ENCODE measurements around the gene CAMSAP1.

CAMSAP1 gene

GRCh38 chr9:135864447-135865049 is 42.8 kb downstream of the CAMSAP1 start:
- H3K9me3 ChIP-seq (ENCODE audit: control insufficient read depth, insufficient read depth, low read depth, low read length) = 0 out of 2 replicates have a peak, but pooled peaks cover under 1% of the 10 kb centered on the region
- no peak overlapping the region for H3K9ac ChIP-seq (ENCODE audit: low read length)
- H3K27ac ChIP-seq (ENCODE audit: low read depth, low read length) = no peak overlapping the region
- no peaks in the 10 kb centered on the region for H3K27me3 ChIP-seq (ENCODE audit: control insufficient read depth, insufficient read depth, low read length)
- H3K4me1 ChIP-seq (ENCODE audit: control insufficient read depth, insufficient read depth, low read length) = peaks cover 21% of the 10 kb centered on the region
- H3K36me3 ChIP-seq (ENCODE audit: control insufficient read depth, insufficient read depth, low read length) = peaks cover 15% of the 10 kb centered on the region
- H3K4me3 ChIP-seq (ENCODE audit: low read depth, low read length) = no peak overlapping the region

DNA sequence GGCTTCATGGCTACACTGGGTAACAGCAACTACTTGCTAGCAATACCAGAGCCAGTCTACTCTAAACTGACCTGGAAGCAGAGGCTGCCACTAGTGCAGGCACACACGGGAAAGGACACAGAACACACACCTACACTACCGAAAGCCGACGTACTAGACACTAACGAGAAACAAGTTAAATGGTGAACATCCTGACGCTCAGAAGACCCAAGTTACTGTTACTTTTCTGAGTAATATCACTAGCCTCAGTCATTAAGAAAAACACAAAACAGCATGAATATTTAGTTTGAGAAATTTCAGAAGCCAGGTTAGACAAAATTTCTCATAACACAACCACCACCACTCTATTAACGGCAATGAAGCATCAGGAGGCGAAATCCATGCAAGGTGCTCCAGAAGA is 44.5 kb downstream of the CAMSAP1 start:
- H3K9ac ChIP-seq (ENCODE audit: low read length) = no peak overlapping the region
- no peak overlapping the region for H3K27ac ChIP-seq (ENCODE audit: low read depth, low read length)
- peaks cover 30% of the 10 kb centered on the region for H3K36me3 ChIP-seq (ENCODE audit: control insufficient read depth, insufficient read depth, low read length)
- no peaks in the 10 kb centered on the region for H3K27me3 ChIP-seq (ENCODE audit: control insufficient read depth, insufficient read depth, low read length)
- H3K4me3 ChIP-seq (ENCODE audit: low read depth, low read length) = no peak overlapping the region
- H3K9me3 ChIP-seq (ENCODE audit: control insufficient read depth, insufficient read depth, low read depth, low read length) = no peaks in the 10 kb centered on the region
- peaks cover 17% of the 10 kb centered on the region for H3K4me1 ChIP-seq (ENCODE audit: control insufficient read depth, insufficient read depth, low read length)

DNA sequence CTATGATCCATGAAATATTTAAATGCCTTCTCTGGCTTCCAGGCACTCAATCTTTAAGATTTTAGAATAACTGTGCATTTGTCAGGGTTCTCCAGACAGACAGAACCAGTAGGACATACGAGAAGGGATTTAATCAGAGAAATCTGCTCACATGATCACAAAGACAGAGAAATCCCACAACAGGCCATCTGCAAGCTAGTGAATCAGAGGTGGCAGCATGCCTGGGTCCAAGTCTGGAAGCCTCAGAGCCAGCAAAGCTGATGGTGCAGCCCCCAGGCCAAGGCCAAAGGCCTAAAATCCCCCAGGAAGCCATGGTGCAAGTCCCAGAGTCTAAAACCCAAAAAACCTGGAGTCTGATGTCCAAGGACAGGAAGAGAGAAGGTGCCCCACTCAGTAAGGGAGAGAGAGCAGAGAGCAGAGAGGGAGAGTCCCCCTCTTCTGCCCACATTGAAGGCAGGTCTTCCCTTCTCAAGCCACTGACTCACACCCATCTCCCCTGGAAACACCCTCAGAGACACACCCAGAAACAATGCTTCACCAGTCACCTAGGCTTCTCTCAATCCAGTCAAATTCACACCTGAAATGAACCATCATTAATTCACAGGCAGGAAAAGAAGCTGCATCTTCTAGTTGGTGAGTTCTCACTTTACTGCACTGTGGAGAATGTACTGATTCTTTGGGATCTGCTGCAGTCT is 48.7 kb downstream of the CAMSAP1 start:
- no peak overlapping the region for H3K4me3 ChIP-seq (ENCODE audit: low read depth, low read length)
- H3K4me1 ChIP-seq (ENCODE audit: control insufficient read depth, insufficient read depth, low read length) = no peaks in the 10 kb centered on the region
- no peak overlapping the region for H3K27ac ChIP-seq (ENCODE audit: low read depth, low read length)
- no peak overlapping the region for H3K9ac ChIP-seq (ENCODE audit: low read length)
- no peaks in the 10 kb centered on the region for H3K9me3 ChIP-seq (ENCODE audit: control insufficient read depth, insufficient read depth, low read depth, low read length)
- H3K27me3 ChIP-seq (ENCODE audit: control insufficient read depth, insufficient read depth, low read length) = no peaks in the 10 kb centered on the region
- H3K36me3 ChIP-seq (ENCODE audit: control insufficient read depth, insufficient read depth, low read length) = peaks cover 48% of the 10 kb centered on the region

- Histone ChIP-seq H3K4me1 (ENCODE audit: control insufficient read depth, insufficient read depth, low read length) (no peaks in the 10 kb centered on the region), H3K9ac (ENCODE audit: low read length) (no peak overlapping the region), H3K9me3 (ENCODE audit: control insufficient read depth, insufficient read depth, low read depth, low read length) (no peaks in the 10 kb centered on the region), H3K36me3 (ENCODE audit: control insufficient read depth, insufficient read depth, low read length) (peaks cover 48% of the 10 kb centered on the region), H3K27me3 (ENCODE audit: control insufficient read depth, insufficient read depth, low read length) (no peaks in the 10 kb centered on the region), H3K4me3 (ENCODE audit: low read depth, low read length) (no peak overlapping the region), H3K27ac (ENCODE audit: low read depth, low read length) (no peak overlapping the region)
Observed at GRCh38 chr9:135857843-135858242, 49.5 kb downstream of the CAMSAP1 start.

- Histone ChIP-seq H3K4me3 (ENCODE audit: low read depth, low read length) (no peak overlapping the region), H3K27ac (ENCODE audit: low read depth, low read length) (no peak overlapping the region), H3K36me3 (ENCODE audit: control insufficient read depth, insufficient read depth, low read length) (peaks cover 52% of the 10 kb centered on the region), H3K4me1 (ENCODE audit: control insufficient read depth, insufficient read depth, low read length) (no peaks in the 10 kb centered on the region), H3K9me3 (ENCODE audit: control insufficient read depth, insufficient read depth, low read depth, low read length) (no peaks in the 10 kb centered on the region), H3K9ac (ENCODE audit: low read length) (no peak overlapping the region), H3K27me3 (ENCODE audit: control insufficient read depth, insufficient read depth, low read length) (no peaks in the 10 kb centered on the region)
Observed at GRCh38 chr9:135857371-135857786, 50.0 kb downstream of the CAMSAP1 start.

DNA sequence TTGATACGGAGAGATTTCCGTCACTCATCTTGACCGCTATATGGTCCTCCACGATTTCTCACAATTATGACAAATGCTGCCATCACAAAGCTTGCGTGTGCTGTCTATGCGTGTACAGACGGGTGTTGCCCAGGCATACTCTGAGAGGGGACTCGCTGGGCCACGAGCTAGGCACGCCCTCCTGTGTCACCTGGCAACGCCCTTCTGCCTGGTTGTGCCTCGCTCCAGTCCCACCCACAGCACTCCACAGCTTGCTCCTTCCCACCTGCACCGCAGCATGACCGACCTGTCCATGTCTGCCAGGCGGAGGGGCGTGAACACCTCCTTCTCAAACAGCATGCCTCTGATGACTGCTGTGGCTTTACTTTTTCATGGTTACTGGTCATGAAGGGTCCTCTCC is 55.6 kb downstream of the CAMSAP1 start:
- no peak overlapping the region for H3K4me3 ChIP-seq (ENCODE audit: low read depth, low read length)
- H3K27me3 ChIP-seq (ENCODE audit: control insufficient read depth, insufficient read depth, low read length) = no peaks in the 10 kb centered on the region
- peaks cover 29% of the 10 kb centered on the region; the same call in 1 of the 2 replicates for H3K4me1 ChIP-seq (ENCODE audit: control insufficient read depth, insufficient read depth, low read length)
- H3K36me3 ChIP-seq (ENCODE audit: control insufficient read depth, insufficient read depth, low read length) = peaks cover 50% of the 10 kb centered on the region
- no peak overlapping the region for H3K9ac ChIP-seq (ENCODE audit: low read length)
- H3K9me3 ChIP-seq (ENCODE audit: control insufficient read depth, insufficient read depth, low read depth, low read length) = no peaks in the 10 kb centered on the region
- H3K27ac ChIP-seq (ENCODE audit: low read depth, low read length) = no peak overlapping the region

GRCh38 chr9:135850737-135851136 is 56.6 kb downstream of the CAMSAP1 start:
- Histone ChIP-seq H3K36me3 (ENCODE audit: control insufficient read depth, insufficient read depth, low read length) (peaks cover 43% of the 10 kb centered on the region), H3K9ac (ENCODE audit: low read length) (no peak overlapping the region), H3K4me3 (ENCODE audit: low read depth, low read length) (no peak overlapping the region), H3K4me1 (ENCODE audit: control insufficient read depth, insufficient read depth, low read length) (peaks cover 29% of the 10 kb centered on the region; the same call in 1 of the 2 replicates), H3K27me3 (ENCODE audit: control insufficient read depth, insufficient read depth, low read length) (no peaks in the 10 kb centered on the region), H3K27ac (ENCODE audit: low read depth, low read length) (no peak overlapping the region), H3K9me3 (ENCODE audit: control insufficient read depth, insufficient read depth, low read depth, low read length) (no peaks in the 10 kb centered on the region)

DNA sequence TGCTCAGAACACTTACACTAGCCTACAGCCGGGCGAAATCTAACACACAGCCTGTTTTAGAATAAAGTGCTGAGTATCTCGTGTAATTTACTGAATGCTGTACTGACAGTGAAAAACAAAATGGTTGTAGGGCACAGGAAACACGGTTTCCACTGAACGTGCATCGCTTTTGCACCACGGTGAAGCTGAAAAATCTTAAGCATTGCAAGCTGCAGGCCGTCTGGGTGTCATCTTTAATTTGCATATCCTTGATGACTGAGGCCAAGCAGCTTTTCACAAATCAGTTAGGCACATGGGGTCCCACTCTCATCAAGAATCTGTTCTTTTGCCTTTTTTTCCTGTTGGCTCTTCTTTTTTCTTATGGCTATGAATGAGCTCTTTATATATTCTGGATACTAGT is 58.2 kb downstream of the CAMSAP1 start:
- peaks cover 29% of the 10 kb centered on the region; the same call in 1 of the 2 replicates for H3K4me1 ChIP-seq (ENCODE audit: control insufficient read depth, insufficient read depth, low read length)
- no peak overlapping the region for H3K9ac ChIP-seq (ENCODE audit: low read length)
- H3K9me3 ChIP-seq (ENCODE audit: control insufficient read depth, insufficient read depth, low read depth, low read length) = peaks cover 1% of the 10 kb centered on the region; the same call in 1 of the 2 replicates
- H3K27ac ChIP-seq (ENCODE audit: low read depth, low read length) = no peak overlapping the region
- H3K27me3 ChIP-seq (ENCODE audit: control insufficient read depth, insufficient read depth, low read length) = no peaks in the 10 kb centered on the region
- H3K4me3 ChIP-seq (ENCODE audit: low read depth, low read length) = no peak overlapping the region
- H3K36me3 ChIP-seq (ENCODE audit: control insufficient read depth, insufficient read depth, low read length) = peaks cover 41% of the 10 kb centered on the region

- Histone ChIP-seq H3K36me3 (ENCODE audit: control insufficient read depth, insufficient read depth, low read length) (peaks cover 39% of the 10 kb centered on the region), H3K27me3 (ENCODE audit: control insufficient read depth, insufficient read depth, low read length) (no peaks in the 10 kb centered on the region), H3K4me3 (ENCODE audit: low read depth, low read length) (no peak overlapping the region), H3K9me3 (ENCODE audit: control insufficient read depth, insufficient read depth, low read depth, low read length) (peaks cover 5% of the 10 kb centered on the region; the same call in 1 of the 2 replicates), H3K27ac (ENCODE audit: low read depth, low read length) (no peak overlapping the region), H3K9ac (ENCODE audit: low read length) (no peak overlapping the region), H3K4me1 (ENCODE audit: control insufficient read depth, insufficient read depth, low read length) (peaks cover 29% of the 10 kb centered on the region; the same call in 1 of the 2 replicates)
Observed at GRCh38 chr9:135848341-135849047, 58.9 kb downstream of the CAMSAP1 start.

GRCh38 chr9:135847833-135848232 is 59.5 kb downstream of the CAMSAP1 start:
- peaks cover 29% of the 10 kb centered on the region; the same call in 1 of the 2 replicates for H3K4me1 ChIP-seq (ENCODE audit: control insufficient read depth, insufficient read depth, low read length)
- peaks cover 5% of the 10 kb centered on the region; the same call in 1 of the 2 replicates for H3K9me3 ChIP-seq (ENCODE audit: control insufficient read depth, insufficient read depth, low read depth, low read length)
- no peaks in the 10 kb centered on the region for H3K27me3 ChIP-seq (ENCODE audit: control insufficient read depth, insufficient read depth, low read length)
- H3K9ac ChIP-seq (ENCODE audit: low read length) = no peak overlapping the region
- H3K36me3 ChIP-seq (ENCODE audit: control insufficient read depth, insufficient read depth, low read length) = peaks cover 33% of the 10 kb centered on the region
- H3K4me3 ChIP-seq (ENCODE audit: low read depth, low read length) = no peak overlapping the region
- no peak overlapping the region for H3K27ac ChIP-seq (ENCODE audit: low read depth, low read length)

DNA sequence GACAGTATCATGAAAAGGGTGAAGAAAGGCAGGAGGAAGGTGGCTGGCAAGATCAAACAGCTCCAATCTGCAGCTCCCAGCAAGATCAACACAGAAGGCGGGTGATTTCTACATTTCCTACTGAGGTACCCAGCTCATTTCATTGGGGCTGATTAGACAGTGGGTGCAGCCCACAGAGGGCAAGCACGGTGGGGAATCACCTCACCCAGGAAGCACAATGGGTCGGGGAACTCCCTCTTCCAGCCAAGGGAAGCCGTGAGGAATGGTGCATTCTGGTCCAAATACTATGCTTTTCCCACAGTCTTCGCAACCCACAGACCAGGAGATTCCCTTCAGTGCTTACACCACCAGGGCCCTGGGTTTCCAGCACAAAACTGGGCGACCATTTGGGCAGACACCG is 66.8 kb downstream of the CAMSAP1 start:
- Histone ChIP-seq H3K4me1 (ENCODE audit: control insufficient read depth, insufficient read depth, low read length) (peaks cover 21% of the 10 kb centered on the region), H3K9ac (ENCODE audit: low read length) (no peak overlapping the region), H3K9me3 (ENCODE audit: control insufficient read depth, insufficient read depth, low read depth, low read length) (peaks cover 5% of the 10 kb centered on the region; the same call in 1 of the 2 replicates), H3K36me3 (ENCODE audit: control insufficient read depth, insufficient read depth, low read length) (peaks cover 14% of the 10 kb centered on the region; the same call in 1 of the 2 replicates), H3K4me3 (ENCODE audit: low read depth, low read length) (no peak overlapping the region), H3K27me3 (ENCODE audit: control insufficient read depth, insufficient read depth, low read length) (no peaks in the 10 kb centered on the region), H3K27ac (ENCODE audit: low read depth, low read length) (no peak overlapping the region)
